PC-9 (cell line): ENCODE results near the gene PNMA6E.

Experiments used
- CTCF ChIP-seq: fragments of 200-600 bp; sonication (generic); conservative IDR thresholded peaks from 2 replicates; pipeline ENCODE4 v1.6.1; 2017; ENCODE audit warnings: mixed run types, antibody characterized with exemption, mild to moderate bottlenecking, moderate library complexity
- EZH2 ChIP-seq: fragments of 200-600 bp; sonication (generic); IDR thresholded peaks from 2 replicates; pipeline ENCODE4 v1.8.0; 2017; ENCODE audit warnings: antibody characterized with exemption, low read depth

GRCh38 chrX:153392642-153393321 lies 8.4 kb downstream of the PNMA6E start:
- no peak for TF ChIP-seq CTCF
- TF ChIP-seq EZH2: no peak
